OCI-LY7 (cell line): ENCODE measurements around the gene ST14. TPM values are rescaled to one million over a fixed set of nuclear protein-coding genes. Genes with fewer than 3 reads are reported as not detected.

ENCODE experiments used
- BruUV-seq: library from RNA; stranded (reverse); fragments of 400-500 nt; replicated peaks from 2 replicates; lab custom pipeline; 2021; lab: Mats Ljungman, UMichigan
- CTCF ChIA-PET: fragments of 300-600 bp; sonication (Branson Sonifier 250); formaldehyde crosslinking; loops from one replicate; lab custom pipeline; 2022; ENCODE audit warnings: antibody characterized with exemption; ENCODE audit not compliant: unreplicated experiment; lab: Charles Lee
- POLR2A ChIA-PET: fragments of 300-600 bp; sonication (Branson Sonifier 250); formaldehyde crosslinking; loops from one replicate; lab custom pipeline; 2022; ENCODE audit warnings: antibody characterized with exemption; lab: Charles Lee
- DNase-seq: peaks from one replicate; pipeline ENCODE4 v3.0.0-alpha.2; 2015; ENCODE audit warnings: low spot score
- H2AFZ ChIP-seq: fragments of 200-600 bp; sonication (generic), shearing (Covaris generic); 2 replicates; pipeline ENCODE4 v1.6.1; 2014; ENCODE audit warnings: mild to moderate bottlenecking, antibody characterized with exemption, low read length, moderate library complexity
- H3K27ac ChIP-seq: fragments of 200-600 bp; sonication (generic); 2 replicates; pipeline ENCODE4 v1.5.1; 2014; ENCODE audit warnings: mixed run types, low read depth, mild to moderate bottlenecking, moderate library complexity, low read length, inconsistent platforms; ENCODE audit not compliant: poor library complexity, severe bottlenecking
- H3K36me3 ChIP-seq: fragments of 200-600 bp; sonication (generic); 2 replicates; pipeline ENCODE4 v1.6.1; 2014; ENCODE audit warnings: mild to moderate bottlenecking, antibody characterized with exemption, low read length, moderate library complexity, mixed read lengths; ENCODE audit not compliant: insufficient read depth
- H3K4me1 ChIP-seq: fragments of 200-600 bp; sonication (generic); 2 replicates; pipeline ENCODE4 v1.5.1; 2014; ENCODE audit warnings: mild to moderate bottlenecking, low read length; ENCODE audit not compliant: insufficient read depth, poor library complexity, severe bottlenecking
- H3K4me2 ChIP-seq: fragments of 200-600 bp; sonication (generic); 2 replicates; pipeline ENCODE4 v1.6.1; 2014; ENCODE audit warnings: mild to moderate bottlenecking, low read length
- H3K4me3 ChIP-seq: fragments of 200-600 bp; sonication (generic); 2 replicates; pipeline ENCODE4 v1.5.1; 2014; ENCODE audit warnings: mild to moderate bottlenecking, low read depth, low read length; ENCODE audit not compliant: poor library complexity, severe bottlenecking
- H3K79me2 ChIP-seq: fragments of 200-600 bp; sonication (generic); 2 replicates; pipeline ENCODE4 v1.6.1; 2016; ENCODE audit warnings: low read depth, mild to moderate bottlenecking, low read length, moderate library complexity, mixed read lengths; ENCODE audit not compliant: insufficient read depth
- H3K9me2 ChIP-seq: fragments of 200-600 bp; sonication (generic); 2 replicates; pipeline ENCODE4 v1.6.1; 2016; ENCODE audit warnings: mild to moderate bottlenecking, low read length, mixed read lengths; ENCODE audit not compliant: insufficient read depth
- H3K9me3 ChIP-seq: fragments of 200-600 bp; sonication (generic); 2 replicates; pipeline ENCODE4 v1.6.1; 2014; ENCODE audit warnings: mild to moderate bottlenecking, mixed run types, low read length, mixed read lengths
- H4K20me1 ChIP-seq: fragments of 200-600 bp; sonication (generic); 2 replicates; pipeline ENCODE4 v1.6.1; 2014; ENCODE audit warnings: mild to moderate bottlenecking, antibody characterized with exemption, low read length, moderate library complexity, mixed read lengths; ENCODE audit not compliant: insufficient read depth
- CTCF ChIP-seq: fragments of 200-600 bp; sonication (generic); conservative IDR thresholded peaks from 2 replicates; pipeline ENCODE4 v1.5.1; 2014; ENCODE audit warnings: mild to moderate bottlenecking, antibody characterized with exemption, low read length, moderate library complexity, mixed read lengths
- EZH2phosphoT487 ChIP-seq: fragments of 200-600 bp; sonication (generic); IDR thresholded peaks from 2 replicates; pipeline ENCODE4 v1.6.1; 2018; ENCODE audit warnings: low read depth, borderline replicate concordance, mild to moderate bottlenecking, mixed run types, antibody characterized with exemption, low read length, moderate library complexity, mixed read lengths
- intact Hi-C: fragments of 100-400 bp; cut with micrococcal nuclease; formaldehyde crosslinking; loops from one replicate; pipeline ENCODE4 v1.10.0; 2022; ENCODE audit not compliant: unreplicated experiment
- total RNA-seq, 2 experiments: library from RNA; depleted of rRNA in 1 of 2; stranded (reverse); fragments of >200 nt in 1 of 2; shearing (Covaris generic) in 1 of 2; gene quantifications; 2 replicates each; pipeline ENCODE4 v1.2.3, GENCODE V29; 2014 to 2022

Gene ST14
- total RNA-seq, 2 experiments from 2014 or later: 98.0 to 135 TPM

- TF ChIP-seq CTCF: no peak
- no peak for TF ChIP-seq EZH2phosphoT487
- H3K4me2 ChIP-seq: no peak overlapping the region
- intact Hi-C loops: no loop called here
- CTCF ChIA-PET: no interaction called here
- no TSS peak for BruUV-seq
- H3K4me3 ChIP-seq: no peak overlapping the region
- H4K20me1 ChIP-seq: no peaks in the 10 kb centered on the region
- no peak overlapping the region for H2AFZ ChIP-seq
- POLR2A ChIA-PET: interaction anchor here (0.7 kb wide), 1 partner anchor 1265 kb away, joined by 3 read pairs; no protein-coding TSS in a partner anchor
- DNase-seq: no peak
- no peak overlapping the region for H3K27ac ChIP-seq
- peaks cover 6% of the 10 kb centered on the region for H3K4me1 ChIP-seq
- H3K9me3 ChIP-seq: no peaks in the 10 kb centered on the region
- H3K79me2 ChIP-seq: no peaks in the 10 kb centered on the region
- H3K36me3 ChIP-seq: peaks cover 95% of the 10 kb centered on the region
- H3K9me2 ChIP-seq: no peaks in the 10 kb centered on the region
Measured at GRCh38 chr11:130203766-130204702, 44.5 kb downstream of the ST14 start.

- Histone ChIP-seq H3K4me3 (no peak overlapping the region), H3K9me3 (no peaks in the 10 kb centered on the region), H3K9me2 (no peaks in the 10 kb centered on the region), H3K27ac (no peak overlapping the region), H2AFZ (no peak overlapping the region), H3K4me1 (peaks cover 6% of the 10 kb centered on the region), H3K36me3 (peaks cover 95% of the 10 kb centered on the region), H3K4me2 (no peak overlapping the region), H4K20me1 (no peaks in the 10 kb centered on the region), H3K79me2 (no peaks in the 10 kb centered on the region)
- intact Hi-C loops: no loop called here
- no peak for TF ChIP-seq EZH2phosphoT487
- no peak for TF ChIP-seq CTCF
- no peak for DNase-seq
- CTCF ChIA-PET: no interaction called here
- POLR2A ChIA-PET: no interaction called here
- BruUV-seq: no TSS peak
Measured at GRCh38 chr11:130204703-130205095, 45.1 kb downstream of the ST14 start.

- no TSS peak for BruUV-seq
- intact Hi-C loops: no loop called here
- Histone ChIP-seq H3K9me2 (no peaks in the 10 kb centered on the region), H3K4me2 (no peak overlapping the region), H3K27ac (no peak overlapping the region), H3K9me3 (no peaks in the 10 kb centered on the region), H3K79me2 (no peaks in the 10 kb centered on the region), H3K4me3 (no peak overlapping the region), H4K20me1 (no peaks in the 10 kb centered on the region), H3K36me3 (peaks cover 91% of the 10 kb centered on the region), H2AFZ (no peak overlapping the region), H3K4me1 (peaks cover 6% of the 10 kb centered on the region)
- CTCF ChIA-PET: no interaction called here
- no peak for TF ChIP-seq EZH2phosphoT487
- TF ChIP-seq CTCF: no peak
- no peak for DNase-seq
- POLR2A ChIA-PET: interaction anchor here (0.7 kb wide), 1 partner anchor 249 kb away, joined by 4 read pairs; no protein-coding TSS in a partner anchor
Measured at GRCh38 chr11:130206141-130206540, 46.6 kb downstream of the ST14 start.
